HT-29 (cell line): Measurements from ENCODE around the gene EVC2. TPM values are rescaled to one million over a fixed set of nuclear protein-coding genes. Genes with fewer than 3 reads are reported as not detected.

Experiments
- DNase-seq: peaks from one replicate; pipeline ENCODE4 v3.0.0-alpha.2; 2015; ENCODE audit warnings: low spot score
- total RNA-seq: library from RNA; depleted of rRNA; stranded (reverse); fragments of >200 nt; shearing (Covaris generic); gene quantifications from 2 replicates; pipeline ENCODE4 v1.2.3, GENCODE V29; 2014; rRNA removed

EVC2 gene
- total RNA-seq = not detected in 2 replicates

- DNase-seq = no peak
Measured at GRCh38 chr4:5708449-5709206, at the start of gene EVC2. EVC2 (minus strand) TSS chr4:5708559; CDS start chr4:5708513, 46 bp downstream.

- DNase-seq = no peak
Measured at GRCh38 chr4:5757954-5758353, 49.6 kb upstream of the EVC2 start.

- no peak for DNase-seq
Measured at GRCh38 chr4:5757536-5757935, 49.2 kb upstream of the EVC2 start.

GRCh38 chr4:5757091-5757490 is 48.7 kb upstream of the EVC2 start:
- DNase-seq = no peak

- DNase-seq = no peak
Measured at GRCh38 chr4:5756271-5756670, 47.9 kb upstream of the EVC2 start.

- DNase-seq = no peak
Measured at GRCh38 chr4:5755679-5756078, 47.3 kb upstream of the EVC2 start.

GRCh38 chr4:5755161-5755560 is 46.8 kb upstream of the EVC2 start:
- DNase-seq = no peak

- DNase-seq = no peak
Measured at GRCh38 chr4:5754529-5754881, 46.1 kb upstream of the EVC2 start.

- DNase-seq = no peak
Measured at GRCh38 chr4:5753766-5754528, 45.6 kb upstream of the EVC2 start.

- no peak for DNase-seq
Measured at GRCh38 chr4:5753366-5753765, 45.0 kb upstream of the EVC2 start.

- no peak for DNase-seq
Measured at GRCh38 chr4:5752376-5753184, 44.2 kb upstream of the EVC2 start.

GRCh38 chr4:5751666-5752375 is 43.5 kb upstream of the EVC2 start:
- no peak for DNase-seq

GRCh38 chr4:5750946-5751665 is 42.7 kb upstream of the EVC2 start:
- no peak for DNase-seq

- no peak for DNase-seq
Measured at GRCh38 chr4:5750052-5750945, 41.9 kb upstream of the EVC2 start.

- no peak for DNase-seq
Measured at GRCh38 chr4:5749568-5749967, 41.2 kb upstream of the EVC2 start.

- no peak for DNase-seq
Measured at GRCh38 chr4:5747738-5748375, 39.5 kb upstream of the EVC2 start.

GRCh38 chr4:5746829-5747737 is 38.7 kb upstream of the EVC2 start:
- no peak for DNase-seq

- DNase-seq = no peak
Measured at GRCh38 chr4:5746250-5746649, 37.9 kb upstream of the EVC2 start.
